HL-60 (cell line): Measurements from ENCODE around the gene ATP8B3.
A peak's percentile ranks its signal among the peaks of the same experiment; 100 is the strongest.

Experiments
- DNase-seq, 2 experiments: peaks; one replicate each; pipeline ENCODE4 v3.0.0-alpha.2; 2010 to 2020; ENCODE audit warnings: low read depth in 1 of 2, low spot score in 1 of 2
- H3K27ac ChIP-seq: fragments of 250-450 bp; sonication (Bioruptor Pico); replicated peaks from 2 replicates; pipeline ENCODE4 v1.5.1; 2020; ENCODE audit warnings: mild to moderate bottlenecking, moderate library complexity
- H3K27me3 ChIP-seq: fragments of 250-450 bp; sonication (Bioruptor Pico); 2 replicates; pipeline ENCODE4 v1.5.1; 2021; ENCODE audit warnings: mild to moderate bottlenecking, moderate library complexity; ENCODE audit not compliant: insufficient read depth, poor library complexity, severe bottlenecking
- H3K4me3 ChIP-seq: replicated peaks from 2 replicates; pipeline ENCODE4 v1.5.1; 2011; ENCODE audit warnings: mild to moderate bottlenecking, control low read depth, low read length; ENCODE audit not compliant: insufficient read depth
- CTCF ChIP-seq: IDR thresholded peaks from one replicate; pipeline ENCODE4 v1.5.1; 2011; ENCODE audit warnings: low read length, control low read depth, inconsistent platforms; ENCODE audit not compliant: insufficient read depth
- GABPA ChIP-seq: IDR thresholded peaks from 2 replicates; pipeline ENCODE4 v1.6.1; 2012; ENCODE audit warnings: low read depth
- POLR2AphosphoS5 ChIP-seq: IDR thresholded peaks from 2 replicates; pipeline ENCODE4 v1.6.1; 2012; ENCODE audit warnings: low read depth
- SPI1 ChIP-seq: IDR thresholded peaks from 2 replicates; pipeline ENCODE4 v1.6.1; 2012; ENCODE audit warnings: low read depth, mild to moderate bottlenecking, borderline replicate concordance
- TF ChIP-seq, protein P1 (sequence below): IDR thresholded peaks from 2 replicates; pipeline ENCODE4 v1.6.1; 2012; ENCODE audit warnings: low read depth; ENCODE audit not compliant: insufficient replicate concordance

The ATP8B3 gene

GRCh38 chr19:1853295-1854038 lies 41.4 kb upstream of the ATP8B3 start:
- DNase-seq, result peak; percentile 70 to 94
- TF ChIP-seq POLR2AphosphoS5 (peak; percentile 47; the same call in 1 of the 2 replicates), SPI1 (no peak), GABPA (no peak), CTCF (peak; percentile 96)
- TF ChIP-seq, protein P1, sequence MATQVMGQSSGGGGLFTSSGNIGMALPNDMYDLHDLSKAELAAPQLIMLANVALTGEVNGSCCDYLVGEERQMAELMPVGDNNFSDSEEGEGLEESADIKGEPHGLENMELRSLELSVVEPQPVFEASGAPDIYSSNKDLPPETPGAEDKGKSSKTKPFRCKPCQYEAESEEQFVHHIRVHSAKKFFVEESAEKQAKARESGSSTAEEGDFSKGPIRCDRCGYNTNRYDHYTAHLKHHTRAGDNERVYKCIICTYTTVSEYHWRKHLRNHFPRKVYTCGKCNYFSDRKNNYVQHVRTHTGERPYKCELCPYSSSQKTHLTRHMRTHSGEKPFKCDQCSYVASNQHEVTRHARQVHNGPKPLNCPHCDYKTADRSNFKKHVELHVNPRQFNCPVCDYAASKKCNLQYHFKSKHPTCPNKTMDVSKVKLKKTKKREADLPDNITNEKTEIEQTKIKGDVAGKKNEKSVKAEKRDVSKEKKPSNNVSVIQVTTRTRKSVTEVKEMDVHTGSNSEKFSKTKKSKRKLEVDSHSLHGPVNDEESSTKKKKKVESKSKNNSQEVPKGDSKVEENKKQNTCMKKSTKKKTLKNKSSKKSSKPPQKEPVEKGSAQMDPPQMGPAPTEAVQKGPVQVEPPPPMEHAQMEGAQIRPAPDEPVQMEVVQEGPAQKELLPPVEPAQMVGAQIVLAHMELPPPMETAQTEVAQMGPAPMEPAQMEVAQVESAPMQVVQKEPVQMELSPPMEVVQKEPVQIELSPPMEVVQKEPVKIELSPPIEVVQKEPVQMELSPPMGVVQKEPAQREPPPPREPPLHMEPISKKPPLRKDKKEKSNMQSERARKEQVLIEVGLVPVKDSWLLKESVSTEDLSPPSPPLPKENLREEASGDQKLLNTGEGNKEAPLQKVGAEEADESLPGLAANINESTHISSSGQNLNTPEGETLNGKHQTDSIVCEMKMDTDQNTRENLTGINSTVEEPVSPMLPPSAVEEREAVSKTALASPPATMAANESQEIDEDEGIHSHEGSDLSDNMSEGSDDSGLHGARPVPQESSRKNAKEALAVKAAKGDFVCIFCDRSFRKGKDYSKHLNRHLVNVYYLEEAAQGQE, result no peak
- Histone ChIP-seq H3K27ac (peak overlapping the region; percentile 99), H3K27me3 (no peaks in the 10 kb centered on the region), H3K4me3 (peak overlapping the region; percentile 41; the same call in 1 of the 2 replicates)

DNA sequence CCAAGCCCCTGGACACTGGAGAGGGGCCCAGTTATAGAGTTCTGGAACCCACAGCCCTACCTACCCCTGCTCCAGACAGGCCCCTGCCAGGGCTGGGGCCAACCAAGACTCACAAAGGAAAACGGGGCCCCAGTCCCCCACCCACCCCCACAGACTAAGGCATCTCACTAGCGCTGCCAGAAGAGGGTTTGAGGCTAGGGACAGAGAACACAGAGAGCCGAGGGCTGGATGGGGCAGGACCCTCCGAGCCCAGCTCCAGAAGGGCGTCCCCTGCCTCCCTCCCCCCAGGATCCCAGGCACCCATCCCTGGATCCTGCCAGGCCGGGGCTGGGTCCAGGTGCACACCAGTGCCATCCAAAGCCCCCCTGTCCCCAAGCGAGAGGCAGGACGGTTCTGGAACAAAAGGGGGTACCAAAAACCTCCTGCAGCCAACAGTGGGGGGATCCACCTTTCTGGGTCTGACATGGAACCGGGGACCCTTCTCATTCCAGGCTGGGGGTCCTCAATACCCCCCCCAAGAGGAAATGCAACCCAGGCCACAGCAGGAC lies 40.6 kb upstream of the ATP8B3 start:
- TF ChIP-seq SPI1, result no peak
- no peak for TF ChIP-seq GABPA
- TF ChIP-seq, protein P1, result no peak
- no peak for TF ChIP-seq POLR2AphosphoS5
- TF ChIP-seq CTCF, result no peak
- DNase-seq, result no peak
- no peak overlapping the region for H3K4me3 ChIP-seq
- no peaks in the 10 kb centered on the region for H3K27me3 ChIP-seq
- H3K27ac ChIP-seq, result peak overlapping the region; percentile 99

DNA sequence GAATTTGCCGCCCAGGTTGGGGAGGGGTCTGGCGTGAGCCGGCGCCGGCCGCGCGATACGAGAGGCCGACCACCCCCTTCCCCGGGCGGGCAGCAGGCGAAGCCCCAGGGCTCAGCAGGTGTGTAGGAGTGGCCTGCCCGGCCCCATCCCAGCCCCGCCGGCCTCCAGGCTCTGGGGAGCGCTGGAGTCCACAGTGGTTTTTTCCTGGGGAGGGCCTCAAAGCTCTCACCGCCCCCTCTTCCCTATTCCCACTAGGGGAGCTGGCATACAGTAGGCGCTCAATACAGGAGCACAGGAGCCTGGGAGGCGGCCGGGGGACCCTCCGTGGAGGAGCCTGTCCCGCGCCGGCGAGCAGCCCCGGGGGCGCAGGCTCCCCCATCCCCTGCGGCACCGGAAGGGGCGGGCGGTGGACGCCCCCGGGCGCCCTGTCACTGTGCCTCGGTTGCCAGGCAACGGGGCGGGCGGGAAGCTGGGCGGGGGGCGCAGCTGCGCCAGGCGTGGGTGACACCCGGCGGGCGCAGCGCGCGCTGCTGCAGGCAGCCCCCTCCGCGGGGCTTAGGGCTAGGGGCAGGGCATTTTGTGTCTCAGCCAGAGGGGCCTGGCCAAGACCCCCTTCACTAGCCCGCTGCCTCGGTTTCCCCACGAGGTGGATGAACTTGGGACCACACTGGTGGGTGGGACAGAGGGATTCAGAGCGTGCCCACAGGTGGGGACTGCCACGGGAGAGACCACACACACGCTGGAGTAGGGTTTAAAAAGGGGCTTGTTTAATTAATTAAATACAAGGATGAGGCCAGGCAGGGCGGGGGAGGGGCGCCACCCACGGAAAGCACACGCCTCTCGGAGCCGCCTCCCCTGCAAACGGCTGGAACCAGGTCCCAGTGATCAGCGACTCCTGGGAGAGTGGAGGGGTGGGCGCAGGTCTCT lies 39.8 kb upstream of the ATP8B3 start:
- H3K27ac ChIP-seq, result no peak overlapping the region
- H3K27me3 ChIP-seq, result no peaks in the 10 kb centered on the region
- no peak overlapping the region for H3K4me3 ChIP-seq
- no peak for DNase-seq
- TF ChIP-seq SPI1 (no peak), CTCF (no peak), POLR2AphosphoS5 (no peak), GABPA (no peak)
- TF ChIP-seq, protein P1, result no peak
